ENCODE results near the gene CCDC3.

DNA sequence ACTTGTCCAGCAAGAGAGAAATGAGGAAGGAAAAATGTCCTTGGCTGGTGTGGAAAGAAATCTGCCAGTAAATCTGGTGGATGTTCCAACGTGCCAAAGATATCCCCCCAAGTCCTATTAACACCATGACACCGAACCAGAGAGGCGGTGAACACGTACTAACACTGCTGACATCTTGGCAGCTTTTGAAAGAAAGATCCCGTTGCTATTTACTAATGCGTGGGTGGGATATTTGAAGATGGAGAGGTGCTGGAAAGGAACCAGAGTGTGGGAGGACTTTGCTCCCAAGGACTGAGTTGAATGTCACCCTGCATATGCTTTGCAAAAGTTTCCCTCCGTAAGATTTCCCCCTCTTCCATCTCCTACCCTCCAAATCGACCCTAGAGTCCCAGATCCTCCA lies 7.9 kb downstream of the CCDC3 start:
- TF ChIP-seq, protein P1, sequence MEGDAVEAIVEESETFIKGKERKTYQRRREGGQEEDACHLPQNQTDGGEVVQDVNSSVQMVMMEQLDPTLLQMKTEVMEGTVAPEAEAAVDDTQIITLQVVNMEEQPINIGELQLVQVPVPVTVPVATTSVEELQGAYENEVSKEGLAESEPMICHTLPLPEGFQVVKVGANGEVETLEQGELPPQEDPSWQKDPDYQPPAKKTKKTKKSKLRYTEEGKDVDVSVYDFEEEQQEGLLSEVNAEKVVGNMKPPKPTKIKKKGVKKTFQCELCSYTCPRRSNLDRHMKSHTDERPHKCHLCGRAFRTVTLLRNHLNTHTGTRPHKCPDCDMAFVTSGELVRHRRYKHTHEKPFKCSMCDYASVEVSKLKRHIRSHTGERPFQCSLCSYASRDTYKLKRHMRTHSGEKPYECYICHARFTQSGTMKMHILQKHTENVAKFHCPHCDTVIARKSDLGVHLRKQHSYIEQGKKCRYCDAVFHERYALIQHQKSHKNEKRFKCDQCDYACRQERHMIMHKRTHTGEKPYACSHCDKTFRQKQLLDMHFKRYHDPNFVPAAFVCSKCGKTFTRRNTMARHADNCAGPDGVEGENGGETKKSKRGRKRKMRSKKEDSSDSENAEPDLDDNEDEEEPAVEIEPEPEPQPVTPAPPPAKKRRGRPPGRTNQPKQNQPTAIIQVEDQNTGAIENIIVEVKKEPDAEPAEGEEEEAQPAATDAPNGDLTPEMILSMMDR (conservative IDR thresholded peaks at IDR 0.05; ENCODE audit: low read depth, low read length), result no peak
- TF ChIP-seq RAD21 (IDR thresholded peaks at IDR 0.05; ENCODE audit: low read length) (no peak), RFX5 (IDR thresholded peaks at IDR 0.05; ENCODE audit: low read depth, low read length) (no peak), NFE2L2 (IDR thresholded peaks at IDR 0.05; ENCODE audit: low read depth, low read length) (no peak), MAFK (IDR thresholded peaks at IDR 0.05; ENCODE audit: low read depth, low read length) (no peak), SMC3 (IDR thresholded peaks at IDR 0.05; ENCODE audit: low read depth, low read length) (no peak), POLR2A (IDR thresholded peaks at IDR 0.05; ENCODE audit: low read depth, low read length) (no peak), BHLHE40 (IDR thresholded peaks at IDR 0.05; ENCODE audit: low read depth, low read length) (no peak), CEBPB (IDR thresholded peaks at IDR 0.05; ENCODE audit: low read depth, low read length) (no peak), MAZ (IDR thresholded peaks at IDR 0.05; ENCODE audit: borderline replicate concordance, low read depth, low read length) (no peak)
